Gastroesophageal sphincter (tissue), 3 donors: ENCODE measurements around the gene SMOC1.

Experiments used
- EP300 ChIP-seq: sonication (generic); formaldehyde crosslinking; IDR thresholded peaks from one replicate; pipeline ENCODE4 v1.6.1; 2017; ENCODE audit warnings: antibody characterized with exemption, mild to moderate bottlenecking
- POLR2A ChIP-seq, 2 donors: fragments of 450-650 bp; IDR thresholded peaks; one replicate each; pipeline ENCODE4 v1.6.1; 2017; ENCODE audit warnings: antibody characterized with exemption in 2 of 2, mild to moderate bottlenecking in 2 of 2, moderate library complexity in 1 of 2
- POLR2AphosphoS5 ChIP-seq: sonication (generic); formaldehyde crosslinking; IDR thresholded peaks from one replicate; pipeline ENCODE4 v1.6.1; 2017; ENCODE audit warnings: antibody characterized with exemption
- TF ChIP-seq, protein P1 (sequence below), 4 experiments: fragments of 200-600 bp in 2 of 4; fragments of 450-650 bp in 2 of 4; sonication (generic) in 1 of 4; IDR thresholded peaks; one replicate each; pipeline ENCODE4 v1.5.1; 2017 to 2019; ENCODE audit warnings: antibody characterized with exemption in 4 of 4, mild to moderate bottlenecking in 2 of 4, moderate library complexity in 2 of 4

DNA sequence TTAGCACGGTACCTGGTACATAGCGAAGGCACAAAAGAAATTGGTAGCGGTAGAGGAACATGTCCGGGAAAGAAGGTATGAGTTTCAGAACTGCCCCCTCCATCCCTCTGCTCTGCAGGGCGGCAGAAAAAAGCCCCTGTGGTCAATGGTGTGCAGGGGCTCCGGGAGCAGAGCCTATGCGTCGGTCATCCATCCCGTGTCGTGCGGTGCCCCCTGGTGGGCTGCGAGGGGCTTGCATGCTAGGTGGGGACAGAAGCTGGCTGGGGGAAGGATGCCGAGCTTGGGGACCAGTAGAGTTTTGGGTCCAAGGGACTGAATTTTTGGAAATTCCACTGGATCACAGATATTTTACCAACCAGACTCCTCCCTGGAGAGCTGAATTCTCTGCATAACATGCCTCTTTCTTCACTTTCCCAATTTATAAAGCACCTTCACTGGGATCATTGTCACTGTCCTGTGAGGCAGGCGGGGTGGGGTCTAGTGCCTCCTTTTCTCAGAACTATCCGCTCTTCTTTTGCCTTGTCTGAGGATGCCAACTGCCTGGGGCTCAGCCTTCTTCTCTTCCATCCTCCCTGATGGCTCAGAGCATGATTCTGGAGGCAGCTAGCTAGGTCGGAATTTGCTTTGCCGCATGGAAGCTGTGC lies 148.7 kb downstream of the SMOC1 start:
- TF ChIP-seq POLR2AphosphoS5 (no peak), POLR2A (IDR thresholded peaks at IDR 0.05) (no peak), EP300 (no peak)
- TF ChIP-seq, protein P1, sequence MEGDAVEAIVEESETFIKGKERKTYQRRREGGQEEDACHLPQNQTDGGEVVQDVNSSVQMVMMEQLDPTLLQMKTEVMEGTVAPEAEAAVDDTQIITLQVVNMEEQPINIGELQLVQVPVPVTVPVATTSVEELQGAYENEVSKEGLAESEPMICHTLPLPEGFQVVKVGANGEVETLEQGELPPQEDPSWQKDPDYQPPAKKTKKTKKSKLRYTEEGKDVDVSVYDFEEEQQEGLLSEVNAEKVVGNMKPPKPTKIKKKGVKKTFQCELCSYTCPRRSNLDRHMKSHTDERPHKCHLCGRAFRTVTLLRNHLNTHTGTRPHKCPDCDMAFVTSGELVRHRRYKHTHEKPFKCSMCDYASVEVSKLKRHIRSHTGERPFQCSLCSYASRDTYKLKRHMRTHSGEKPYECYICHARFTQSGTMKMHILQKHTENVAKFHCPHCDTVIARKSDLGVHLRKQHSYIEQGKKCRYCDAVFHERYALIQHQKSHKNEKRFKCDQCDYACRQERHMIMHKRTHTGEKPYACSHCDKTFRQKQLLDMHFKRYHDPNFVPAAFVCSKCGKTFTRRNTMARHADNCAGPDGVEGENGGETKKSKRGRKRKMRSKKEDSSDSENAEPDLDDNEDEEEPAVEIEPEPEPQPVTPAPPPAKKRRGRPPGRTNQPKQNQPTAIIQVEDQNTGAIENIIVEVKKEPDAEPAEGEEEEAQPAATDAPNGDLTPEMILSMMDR (IDR thresholded peaks at IDR 0.05): peak; percentile 72 to 94 (median 90)
